H1 (cell line): ENCODE data around the gene STAMBP. TPM values are rescaled to one million over a fixed set of nuclear protein-coding genes. Genes with fewer than 3 reads are reported as not detected.

Experiments
- CTCF ChIA-PET: fragments of 300-600 bp; sonication (Branson Sonifier 250); formaldehyde crosslinking; loops from one replicate; lab custom pipeline; 2021; ENCODE audit not compliant: partially characterized antibody; lab: Charles Lee
- POLR2A ChIA-PET: fragments of 300-600 bp; sonication (Branson Sonifier 250); formaldehyde crosslinking; loops from one replicate; lab custom pipeline; 2021; ENCODE audit warnings: inconsistent platforms; ENCODE audit not compliant: partially characterized antibody; lab: Charles Lee
- DNase-seq, 2 experiments: peaks; one replicate each; pipeline versions ENCODE4 v3.0.0 to v3.0.0-alpha.2; 2010 to 2022; ENCODE audit warnings: low spot score in 2 of 2, low read depth in 1 of 2, mixed read lengths in 1 of 2
- FAIRE-seq: peaks from 2 replicates; lab custom pipeline; 2011; peaks lifted over from hg19 to GRCh38; lab: Jason Lieb, UNC
- H2AFZ ChIP-seq: 2 replicates; pipeline ENCODE4 v1.8.1; 2012; ENCODE audit warnings: low read length, inconsistent platforms
- H2AK5ac ChIP-seq: 2 replicates; pipeline ENCODE4 v1.6.1; 2013; ENCODE audit warnings: low read depth, low read length
- H2BK120ac ChIP-seq: replicated peaks from 2 replicates; pipeline ENCODE3; 2013; ENCODE audit warnings: low read depth, low read length, inconsistent platforms
- H2BK12ac ChIP-seq: 2 replicates; pipeline ENCODE4 v1.6.1; 2013; ENCODE audit warnings: low read depth, low read length
- H2BK15ac ChIP-seq: 2 replicates; pipeline ENCODE4 v1.6.1; 2013; ENCODE audit warnings: low read length
- H2BK20ac ChIP-seq: 2 replicates; pipeline ENCODE4 v1.6.1; 2013; ENCODE audit warnings: low read length
- H2BK5ac ChIP-seq: 2 replicates; pipeline ENCODE4 v1.6.1; 2013; ENCODE audit warnings: low read depth, low read length
- H3K14ac ChIP-seq: 2 replicates; pipeline ENCODE4 v1.6.1; 2013; ENCODE audit warnings: inconsistent platforms; ENCODE audit not compliant: insufficient read length
- H3K18ac ChIP-seq: 2 replicates; pipeline ENCODE4 v1.6.1; 2013; ENCODE audit warnings: low read length; ENCODE audit errors: extremely low read depth
- H3K23ac ChIP-seq: 2 replicates; pipeline ENCODE4 v1.6.1; 2013; ENCODE audit warnings: inconsistent platforms; ENCODE audit not compliant: insufficient read length
- H3K23me2 ChIP-seq: 2 replicates; pipeline ENCODE4 v1.6.1; 2013; ENCODE audit warnings: low read depth, low read length
- H3K27ac ChIP-seq: 2 replicates; pipeline ENCODE4 v1.6.1; 2011; ENCODE audit warnings: low read depth, low read length, inconsistent platforms
- H3K27me3 ChIP-seq, 4 experiments: replicated peaks in 1 of 4; 1 replicate in 1 of 4; 2 replicates in 3 of 4; pipeline versions ENCODE4 v1.6.1 to v1.8.1; 2011 to 2013; ENCODE audit warnings: low read length in 3 of 4, mild to moderate bottlenecking in 3 of 4, inconsistent platforms in 2 of 4, mixed read lengths in 2 of 4, moderate library complexity in 1 of 4; ENCODE audit not compliant: control insufficient read depth in 3 of 4, insufficient read depth in 3 of 4; ENCODE audit errors: extremely low read depth in 1 of 4
- H3K36me3 ChIP-seq, 4 experiments: 2 replicates each; pipeline versions ENCODE4 v1.6.1 to v1.8.1; 2011 to 2013; ENCODE audit warnings: mild to moderate bottlenecking in 4 of 4, low read length in 3 of 4, moderate library complexity in 2 of 4, control low read depth in 1 of 4, inconsistent platforms in 1 of 4; ENCODE audit not compliant: insufficient read depth in 4 of 4, control insufficient read depth in 2 of 4
- H3K4ac ChIP-seq: replicated peaks from 2 replicates; pipeline ENCODE3; 2013; ENCODE audit warnings: low read length, low read depth, mixed read lengths, inconsistent platforms; ENCODE audit not compliant: insufficient read length
- H3K4me1 ChIP-seq, 4 experiments: replicated peaks in 1 of 4; 1 replicate in 1 of 4; 2 replicates in 3 of 4; pipeline versions ENCODE4 v1.6.1 to v1.8.1; 2011 to 2013; ENCODE audit warnings: low read length in 3 of 4, inconsistent platforms in 2 of 4, mixed read lengths in 1 of 4; ENCODE audit not compliant: insufficient read depth in 4 of 4, control insufficient read depth in 3 of 4
- H3K4me2 ChIP-seq, 2 experiments: 2 replicates each; pipeline versions ENCODE4 v1.6.1 to v1.8.1; 2011 to 2013; ENCODE audit warnings: low read depth in 2 of 2, low read length in 2 of 2, control low read depth in 1 of 2, inconsistent platforms in 1 of 2, mild to moderate bottlenecking in 1 of 2; ENCODE audit not compliant: insufficient read depth in 1 of 2
- H3K4me3 ChIP-seq, 4 experiments: fragments of 200-600, 300-600 bp in 1 of 4; sonication (generic), shearing (Covaris generic), sonication (Bioruptor Twin) in 1 of 4; 2 replicates each; pipeline versions ENCODE4 v1.5.1 to v1.8.1; 2011 to 2016; ENCODE audit warnings: low read length in 4 of 4, low read depth in 3 of 4, control low read depth in 2 of 4, inconsistent platforms in 2 of 4, mild to moderate bottlenecking in 2 of 4, mixed read lengths in 1 of 4, moderate library complexity in 1 of 4; ENCODE audit not compliant: insufficient read depth in 2 of 4; ENCODE audit errors: extremely low read depth in 1 of 4
- H3K56ac ChIP-seq: replicated peaks from 2 replicates; pipeline ENCODE3; 2013; ENCODE audit warnings: low read depth, mild to moderate bottlenecking, mixed read lengths, low read length, inconsistent platforms; ENCODE audit not compliant: insufficient read length
- H3K79me1 ChIP-seq: 2 replicates; pipeline ENCODE4 v1.6.1; 2013; ENCODE audit warnings: low read depth, low read length, control low read depth
- H3K79me2 ChIP-seq, 2 experiments: 2 replicates each; pipeline versions ENCODE4 v1.6.1 to v1.8.1; 2012 to 2013; ENCODE audit warnings: low read length in 2 of 2, mild to moderate bottlenecking in 2 of 2, inconsistent platforms in 1 of 2; ENCODE audit not compliant: insufficient read depth in 2 of 2, control insufficient read depth in 1 of 2
- H3K9ac ChIP-seq, 4 experiments: replicated peaks in 1 of 4; 1 replicate in 1 of 4; 2 replicates in 3 of 4; pipeline versions ENCODE4 v1.6.1 to v1.8.1; 2011 to 2013; ENCODE audit warnings: low read depth in 3 of 4, low read length in 3 of 4, control low read depth in 2 of 4, mild to moderate bottlenecking in 2 of 4, moderate library complexity in 2 of 4, inconsistent platforms in 1 of 4; ENCODE audit errors: extremely low read depth in 1 of 4
- H3K9me3 ChIP-seq, 2 experiments: 2 replicates each; pipeline versions ENCODE4 v1.6.1 to v1.8.1; 2012 to 2013; ENCODE audit warnings: mild to moderate bottlenecking in 2 of 2, moderate library complexity in 2 of 2, control low read depth in 1 of 2, inconsistent platforms in 1 of 2, low read depth in 1 of 2, low read length in 1 of 2, mixed read lengths in 1 of 2; ENCODE audit not compliant: insufficient read depth in 2 of 2
- H4K20me1 ChIP-seq, 2 experiments: replicated peaks in 1 of 2; 2 replicates each; pipeline versions ENCODE3 to v1.8.1; 2011 to 2013; ENCODE audit warnings: inconsistent platforms in 2 of 2, low read length in 2 of 2, mild to moderate bottlenecking in 1 of 2; ENCODE audit not compliant: insufficient read depth in 2 of 2, control insufficient read depth in 1 of 2
- H4K5ac ChIP-seq: 2 replicates; pipeline ENCODE4 v1.6.1; 2013; ENCODE audit warnings: low read length, low read depth, mixed read lengths, inconsistent platforms; ENCODE audit not compliant: insufficient read length
- H4K8ac ChIP-seq: 2 replicates; pipeline ENCODE4 v1.8.0; 2013; ENCODE audit warnings: mild to moderate bottlenecking, moderate library complexity, low read length, inconsistent platforms; ENCODE audit not compliant: insufficient read depth; ENCODE audit errors: extremely low read depth
- H4K91ac ChIP-seq: replicated peaks from 2 replicates; pipeline ENCODE3; 2013; ENCODE audit warnings: low read length, mixed read lengths, inconsistent platforms; ENCODE audit not compliant: insufficient read length
- NRF1 ChIP-seq: IDR thresholded peaks from 2 replicates; pipeline ENCODE4 v1.6.1; 2011; ENCODE audit warnings: mild to moderate bottlenecking, low read depth, low read length, improper control_type of control experiment
- RNF2 ChIP-seq: fragments of 200-900, 300-1000 bp; sonication (generic); IDR thresholded peaks from 2 replicates; pipeline ENCODE4 v1.7.1; 2016; ENCODE audit warnings: borderline replicate concordance, low read depth, mild to moderate bottlenecking, antibody characterized with exemption, low read length; ENCODE audit not compliant: poor library complexity, severe bottlenecking; ENCODE audit errors: missing control alignments
- SRF ChIP-seq: IDR thresholded peaks from 2 replicates; pipeline ENCODE4 v1.6.1; 2011; ENCODE audit warnings: mild to moderate bottlenecking, low read depth, low read length, moderate library complexity
- USF2 ChIP-seq: IDR thresholded peaks from 2 replicates; pipeline ENCODE4 v1.6.1; 2011; ENCODE audit warnings: low read length, improper control_type of control experiment
- YY1 ChIP-seq: IDR thresholded peaks from 2 replicates; pipeline ENCODE4 v1.6.1; 2011; ENCODE audit warnings: low read depth, mild to moderate bottlenecking, low read length
- WGBS, 2 experiments: shearing (Covaris generic) in 1 of 2; methylation state at CpG; one replicate each; pipeline versions ENCODE4 v1.1.6 to v1.1.7; 2013 to 2015; ENCODE audit warnings: low lambda C conversion rate in 2 of 2, mixed read lengths in 2 of 2, inconsistent platforms in 1 of 2, low coverage in 1 of 2, missing lambda C conversion rate in 1 of 2; ENCODE audit not compliant: insufficient replicate concordance in 2 of 2, insufficient coverage in 1 of 2, insufficient read length in 1 of 2; ENCODE audit errors: extremely low coverage in 1 of 2, missing lambda C conversion rate in 1 of 2; 5-methylcytosine and 5-hydroxymethylcytosine counted together
- polyA plus RNA-seq, 7 experiments: library from polyadenylated mRNA; depleted of rRNA in 3 of 7; stranded (reverse) in 5 of 7; unstranded in 2 of 7; fragments of >200 nt in 5 of 7; fragments of 200-250 nt in 2 of 7; gene quantifications; 1 replicate in 5 of 7; 2 replicates in 1 of 7; 4 replicates in 1 of 7; pipeline versions ENCODE4 v1.2.1 to v1.2.3, GENCODE V29; 2011 to 2013; ENCODE audit warnings: missing spikeins in 2 of 7, mixed read lengths in 2 of 7
- total RNA-seq: library from RNA; stranded (reverse); fragmentation: NEBNext Ultra II Directional; extraction: Animal tissue kit (Norgen Biotek cat#: 25700); gene quantifications from 2 replicates; pipeline ENCODE4 v1.2.1, GENCODE V29; 2021

The STAMBP gene
- total and polyA plus RNA-seq, 2 of the 8 experiments (the other 6 are each of a cell fraction or from before 2014, with no cell fraction given), result 35.8 to 49.7 TPM

- Histone ChIP-seq H3K23ac (no peak within 1 kb of the TSS), H4K8ac (0 out of 2 replicates have a peak within 1 kb of the TSS, but pooled peaks have one; percentile 28), H2BK15ac (no peak within 1 kb of the TSS), H3K9me3 (no peaks in the 10 kb centered on the region), H2BK20ac (no peak within 1 kb of the TSS), H3K9ac (no peak within 1 kb of the TSS; a peak in 1 of 7 replicates), H2BK120ac (no peak within 1 kb of the TSS), H2AFZ (peak within 1 kb of the TSS; percentile 9; the same call in 1 of the 2 replicates), H3K27me3 (no peaks in the 10 kb centered on the region), H4K20me1 (no peaks in the 10 kb centered on the region), H3K18ac (no peak within 1 kb of the TSS), H3K14ac (no peak within 1 kb of the TSS), H3K4me2 (no peak within 1 kb of the TSS), H2BK12ac (no peak within 1 kb of the TSS), H2BK5ac (no peak within 1 kb of the TSS)
- 80% methylated on average over 15 of the region's 15 CpGs; no CpG with 5 or more reads in 1 of the 2 experiments for WGBS, 2 experiments
- POLR2A ChIA-PET, result interaction anchor here (0.6 kb wide), 1 partner anchor 26 kb away, joined by 3 read pairs; no protein-coding TSS in a partner anchor
- FAIRE-seq (no peak), DNase-seq (no peak)
- CTCF ChIA-PET, result interaction anchor here (0.9 to 2.6 kb wide), 7 partner anchors 10 to 369 kb away, joined by 3 to 9 read pairs (median 3); no protein-coding TSS in a partner anchor
- TF ChIP-seq RNF2 (no peak), NRF1 (no peak), SRF (peak; percentile 36; the same call in 1 of the 2 replicates), YY1 (no peak), USF2 (no peak)
- TF ChIP-seq, all 59 proteins: peak for 1
- Histone ChIP-seq H3K4me1 (peaks cover 0 to 7% (median 4%) of the 10 kb centered on the region in 4 experiments; a peak in 4 of 7 replicates), H2AK5ac (no peak within 1 kb of the TSS), H3K36me3 (no peaks in the 10 kb centered on the region), H4K91ac (no peak within 1 kb of the TSS), H3K23me2 (no peaks in the 10 kb centered on the region), H4K5ac (no peak within 1 kb of the TSS), H3K79me1 (no peaks in the 10 kb centered on the region), H3K27ac (no peak within 1 kb of the TSS), H3K4ac (no peak within 1 kb of the TSS), H3K4me3 (no peak within 1 kb of the TSS), H3K79me2 (no peaks in the 10 kb centered on the region), H3K56ac (no peak within 1 kb of the TSS)
Measured at GRCh38 chr2:73892631-73893329, 64.0 kb downstream of the STAMBP start, which contains the start of gene ACTG2. TSS of gene ACTG2 (plus strand) at chr2:73893008. CDS start at chr2:73901312, 8,304 bp downstream.
